ENCODE measurements around the gene MRPS33. TPM values are rescaled to one million over a fixed set of nuclear protein-coding genes. Genes with fewer than 3 reads are reported as not detected.
A peak's percentile ranks its signal among the peaks of the same experiment; 100 is the strongest.
"Not testable (repeated sequence)": the region's sequence is repeated elsewhere in the genome, so short reads cannot be mapped to it uniquely, and the experiment has no call there.

The MRPS33 gene
- total and polyA plus RNA-seq, 12 donors: 71.7 to 151 (median 128) TPM

- intact Hi-C loops (cut with DNase I): no loop called here
- DNase-seq (no peak), ATAC-seq (no peak)
- 84 to 91% methylated on average over 14 of the region's 14 CpGs for WGBS, 2 donors
- H3K27ac ChIP-seq: peak overlapping the region in 1 of 10 donors; percentile 57
- H3K9me3 ChIP-seq: peaks cover 0 to 3% (median 0%) of the 10 kb centered on the region in 11 donors
- no peak overlapping the region for H3K4me3 ChIP-seq
- no peaks in the 10 kb centered on the region for H3K36me3 ChIP-seq
- peaks cover 0 to 14% (median 0%) of the 10 kb centered on the region in 9 donors for H3K4me1 ChIP-seq
- peaks cover 0 to 4% (median 0%) of the 10 kb centered on the region in 7 donors for H3K27me3 ChIP-seq
- TF ChIP-seq CTCF (IDR thresholded peaks at IDR 0.05): no peak
Observed at GRCh38 chr7:141042222-141043193, 27.8 kb upstream of the MRPS33 start.

GRCh38 chr7:141039376-141039775, 24.6 kb upstream of the MRPS33 start:
- intact Hi-C loops (cut with DNase I): no loop called here
- peaks cover 0 to 2% (median 0%) of the 10 kb centered on the region in 9 donors for H3K4me1 ChIP-seq
- H3K36me3 ChIP-seq: no peaks in the 10 kb centered on the region
- ATAC-seq (no peak), DNase-seq (no peak)
- no peak overlapping the region for H3K27ac ChIP-seq
- peaks cover 0 to 4% (median 0%) of the 10 kb centered on the region in 7 donors for H3K27me3 ChIP-seq
- H3K9me3 ChIP-seq: peaks cover 0 to 3% (median 0%) of the 10 kb centered on the region in 11 donors
- H3K4me3 ChIP-seq: no peak overlapping the region
- TF ChIP-seq CTCF (IDR thresholded peaks at IDR 0.05): no peak
- 60 to 63% methylated on average over 3 of the region's 3 CpGs for WGBS, 2 donors

- intact Hi-C loops (cut with DNase I); ATAC-seq: not testable (repeated sequence)
Observed at GRCh38 chr7:141038100-141038499, 23.3 kb upstream of the MRPS33 start.

GRCh38 chr7:141032539-141033323, 18.0 kb upstream of the MRPS33 start:
- H3K4me1 ChIP-seq; H3K4me3 ChIP-seq; ATAC-seq; DNase-seq; H3K36me3 ChIP-seq; intact Hi-C loops (cut with DNase I); H3K27ac ChIP-seq: not testable (repeated sequence)
- WGBS, 2 donors: 77 to 80% methylated on average over 25 to 30 of the region's 33 CpGs
- Histone ChIP-seq H3K9me3 (peaks cover 0 to 11% (median 0%) of the 10 kb centered on the region in 11 donors), H3K27me3 (peaks cover 0 to 17% (median 7%) of the 10 kb centered on the region in 7 donors)

More at GRCh38 chr7:141038100-141038499, 23.3 kb upstream of the MRPS33 start:
- H3K4me1 ChIP-seq, H3K4me3 ChIP-seq, H3K9me3 ChIP-seq, DNase-seq, H3K36me3 ChIP-seq, H3K27ac ChIP-seq, H3K27me3 ChIP-seq: not testable (repeated sequence)
- 82 to 94% methylated on average over 2 of the region's 3 CpGs for WGBS, 2 donors

- Histone ChIP-seq H3K4me1 (no peaks in the 10 kb centered on the region), H3K36me3 (no peaks in the 10 kb centered on the region), H3K27ac (no peak overlapping the region), H3K27me3 (peaks cover 0 to 19% (median 7%) of the 10 kb centered on the region in 7 donors), H3K9me3 (peaks cover 0 to 28% (median 7%) of the 10 kb centered on the region in 11 donors), H3K4me3 (no peak overlapping the region)
- ATAC-seq: no peak
- TF ChIP-seq CTCF (IDR thresholded peaks at IDR 0.05): no peak
- intact Hi-C loops (cut with DNase I): no loop called here
- 74 to 79% methylated on average over 3 of the region's 3 CpGs for WGBS, 2 donors
- DNase-seq: no peak
Observed at GRCh38 chr7:141028767-141029166, 14.0 kb upstream of the MRPS33 start.
